Bronchial epithelial cell (primary cell): ENCODE results near the gene C1QA. TPM values are rescaled to one million over a fixed set of nuclear protein-coding genes. Genes with fewer than 3 reads are reported as not detected.

Experiments
- DNase-seq: peaks from one replicate; pipeline ENCODE4 v3.0.0-alpha.2; 2010; ENCODE audit warnings: low read depth
- FAIRE-seq: peaks from 2 replicates; lab custom pipeline; 2011; peaks lifted over from hg19 to GRCh38; lab: Jason Lieb, UNC
- H3K27me3 ChIP-seq: 2 replicates; pipeline ENCODE4 v1.5.1; 2011; ENCODE audit warnings: low read length; ENCODE audit not compliant: control insufficient read depth, insufficient read depth
- H3K36me3 ChIP-seq: 2 replicates; pipeline ENCODE4 v1.5.1; 2011; ENCODE audit warnings: low read length; ENCODE audit not compliant: control insufficient read depth, insufficient read depth
- H3K4me3 ChIP-seq: 2 replicates; pipeline ENCODE4 v1.5.1; 2011; ENCODE audit warnings: mild to moderate bottlenecking, low read depth, low read length, control low read depth
- CTCF ChIP-seq: IDR thresholded peaks from 2 replicates; pipeline ENCODE4 v1.5.1; 2011; ENCODE audit warnings: mild to moderate bottlenecking, moderate library complexity, low read length, control low read depth, inconsistent platforms; ENCODE audit not compliant: insufficient read depth, severe bottlenecking
- total RNA-seq: library from RNA; depleted of rRNA; stranded (reverse); fragments of >200 nt; gene quantifications from 2 replicates; pipeline ENCODE4 v1.2.1, GENCODE V29; 2014

Gene C1QA
- total RNA-seq, 1 donor from 2014 or later = not detected

- peaks cover 8% of the 10 kb centered on the region for H3K27me3 ChIP-seq
- TF ChIP-seq CTCF = no peak
- no peak overlapping the region for H3K4me3 ChIP-seq
- no peaks in the 10 kb centered on the region for H3K36me3 ChIP-seq
- peak; percentile 4 for DNase-seq
- FAIRE-seq = no peak
Measured at GRCh38 chr1:22592919-22593790, 43.3 kb upstream of the C1QA start.

- H3K27me3 ChIP-seq = peaks cover 9% of the 10 kb centered on the region
- no peak for TF ChIP-seq CTCF
Measured at GRCh38 chr1:22594396-22594795, 42.0 kb upstream of the C1QA start.

GRCh38 chr1:22595108-22595507 is 41.3 kb upstream of the C1QA start:
- no peak for FAIRE-seq
- H3K36me3 ChIP-seq = no peaks in the 10 kb centered on the region
- DNase-seq = no peak
- no peak for TF ChIP-seq CTCF
- no peak overlapping the region for H3K4me3 ChIP-seq
- peaks cover 9% of the 10 kb centered on the region for H3K27me3 ChIP-seq

More at GRCh38 chr1:22594396-22594795, 42.0 kb upstream of the C1QA start:
- FAIRE-seq = no peak
- no peak for DNase-seq
- Histone ChIP-seq H3K36me3 (no peaks in the 10 kb centered on the region), H3K4me3 (no peak overlapping the region)

GRCh38 chr1:22597301-22597965 is 39.0 kb upstream of the C1QA start:
- Histone ChIP-seq H3K36me3 (no peaks in the 10 kb centered on the region), H3K27me3 (peaks cover 10% of the 10 kb centered on the region), H3K4me3 (no peak overlapping the region)
- DNase-seq (no peak), FAIRE-seq (no peak)
- no peak for TF ChIP-seq CTCF

GRCh38 chr1:22597996-22598395 is 38.4 kb upstream of the C1QA start:
- TF ChIP-seq CTCF = no peak
- DNase-seq (no peak), FAIRE-seq (no peak)
- H3K27me3 ChIP-seq = peaks cover 10% of the 10 kb centered on the region
- H3K36me3 ChIP-seq = no peaks in the 10 kb centered on the region
- no peak overlapping the region for H3K4me3 ChIP-seq
